ENCODE results near the gene IFT122.
"Not testable (repeated sequence)": the region's sequence is repeated elsewhere in the genome, so short reads cannot be mapped to it uniquely, and the experiment has no call there.

IFT122 gene

GRCh38 chr3:129543156-129543790 lies 103.2 kb downstream of the IFT122 start, which contains the start of gene H1-8:
Gene H1-8 (plus strand): TSS chr3:129543175. CDS start chr3:129543219, 44 bp downstream.
- no peak for DNase-seq

GRCh38 chr3:129543999-129544398 lies 104.0 kb downstream of the IFT122 start:
- no peak for DNase-seq

- not testable (repeated sequence) for DNase-seq
Observed at GRCh38 chr3:129545951-129546350, 105.9 kb downstream of the IFT122 start.

GRCh38 chr3:129547241-129547640 lies 107.2 kb downstream of the IFT122 start:
- DNase-seq: no peak

GRCh38 chr3:129548104-129548965 lies 108.3 kb downstream of the IFT122 start:
- DNase-seq: no peak

- DNase-seq: no peak
Observed at GRCh38 chr3:129549006-129549800, 109.2 kb downstream of the IFT122 start.

- no peak for DNase-seq
Observed at GRCh38 chr3:129549805-129550204, 109.8 kb downstream of the IFT122 start.

- DNase-seq: no peak
Observed at GRCh38 chr3:129552287-129553050, 112.4 kb downstream of the IFT122 start.

GRCh38 chr3:129553171-129553570 lies 113.1 kb downstream of the IFT122 start:
- DNase-seq: no peak

- DNase-seq: no peak
Observed at GRCh38 chr3:129553719-129554118, 113.7 kb downstream of the IFT122 start.

- no peak for DNase-seq
Observed at GRCh38 chr3:129554356-129555152, 114.5 kb downstream of the IFT122 start.

GRCh38 chr3:129555153-129555550 lies 115.1 kb downstream of the IFT122 start:
- no peak for DNase-seq

- DNase-seq: no peak
Observed at GRCh38 chr3:129555616-129556357, 115.8 kb downstream of the IFT122 start.

- no peak for DNase-seq
Observed at GRCh38 chr3:129556358-129556695, 116.3 kb downstream of the IFT122 start.

- DNase-seq: no peak
Observed at GRCh38 chr3:129556890-129557547, 117.0 kb downstream of the IFT122 start.

- no peak for DNase-seq
Observed at GRCh38 chr3:129557548-129557894, 117.5 kb downstream of the IFT122 start.

- DNase-seq: no peak
Observed at GRCh38 chr3:129558081-129558771, 118.2 kb downstream of the IFT122 start.

- DNase-seq: no peak
Observed at GRCh38 chr3:129558772-129559564, 118.9 kb downstream of the IFT122 start.

- DNase-seq: no peak
Observed at GRCh38 chr3:129559565-129560079, 119.6 kb downstream of the IFT122 start.

All from activated CD4-positive, alpha-beta T cell treated with anti-CD3 and anti-CD28 coated beads, Interleukin-2, Interleukin-6, amounts not matched to agents 100 ng/mL and 50 ng/mL, durations not matched to agents 16 hours and 8 hours (primary cell).